ENCODE results near the gene MGAT5B.

MGAT5B gene

DNA sequence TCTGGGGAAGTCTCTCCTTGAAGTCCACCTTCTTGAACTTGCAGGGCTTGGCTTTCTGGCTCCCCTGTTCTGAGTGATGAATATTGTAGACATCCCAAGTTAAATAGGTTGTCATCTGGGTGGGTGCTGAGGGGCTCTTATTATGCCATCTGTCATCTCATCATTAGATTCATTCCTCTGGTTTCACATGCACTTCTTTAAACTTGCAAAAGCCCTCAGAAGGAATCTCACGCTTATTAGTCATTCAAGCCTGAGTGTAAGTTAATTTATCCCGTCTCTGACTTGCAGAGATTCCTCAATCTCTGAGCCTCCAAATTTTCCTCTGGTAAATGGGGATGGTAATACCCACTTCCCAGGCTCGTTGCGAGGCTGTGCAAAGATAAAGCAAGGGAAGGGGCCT is 5.7 kb downstream of the MGAT5B start:
- FAIRE-seq (no peak), DNase-seq (ENCODE audit: insufficient read length, low spot score) (no peak)

DNA sequence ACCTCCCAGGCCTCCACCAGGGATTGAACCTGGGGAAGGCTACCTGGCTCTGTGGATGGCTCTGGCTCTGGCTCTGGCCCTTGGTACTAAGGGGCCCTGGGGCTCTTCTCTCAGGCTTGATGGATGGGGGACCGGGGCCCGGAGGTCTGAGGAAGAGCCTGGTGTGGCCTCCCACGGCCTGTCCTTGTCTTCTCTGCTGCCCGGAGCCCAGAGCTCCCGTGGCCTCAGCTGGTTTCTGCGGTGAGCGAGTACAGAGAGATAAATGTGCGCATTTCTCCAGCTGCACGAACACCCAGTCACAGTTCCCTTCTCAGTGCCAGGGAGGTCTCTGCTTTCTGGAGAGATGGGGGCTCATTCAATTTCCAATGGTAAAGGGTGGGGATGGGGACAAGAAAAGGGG is 9.2 kb downstream of the MGAT5B start:
- no peak for DNase-seq (ENCODE audit: insufficient read length, low spot score)
- FAIRE-seq, result no peak

DNA sequence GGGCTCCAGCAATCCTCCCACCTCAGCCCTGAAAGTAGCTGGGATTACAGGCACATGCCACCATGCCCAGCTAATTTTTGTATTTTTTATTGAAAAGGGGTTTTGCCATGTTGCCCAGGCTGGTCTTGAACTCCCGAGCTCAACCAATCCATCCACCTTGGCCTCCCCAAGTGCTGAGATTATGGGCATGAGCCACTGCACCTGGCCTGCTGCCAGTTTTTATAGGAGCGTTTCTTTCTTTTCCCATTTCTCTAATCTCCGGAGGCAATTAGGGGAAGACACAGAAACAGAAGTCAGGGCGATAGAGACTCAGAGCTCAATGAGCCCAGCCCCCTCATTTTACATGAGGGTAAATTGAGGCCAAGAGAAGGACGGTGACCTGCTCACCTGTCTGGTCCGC is 10.4 kb downstream of the MGAT5B start:
- no peak for DNase-seq (ENCODE audit: insufficient read length, low spot score)
- no peak for FAIRE-seq

DNA sequence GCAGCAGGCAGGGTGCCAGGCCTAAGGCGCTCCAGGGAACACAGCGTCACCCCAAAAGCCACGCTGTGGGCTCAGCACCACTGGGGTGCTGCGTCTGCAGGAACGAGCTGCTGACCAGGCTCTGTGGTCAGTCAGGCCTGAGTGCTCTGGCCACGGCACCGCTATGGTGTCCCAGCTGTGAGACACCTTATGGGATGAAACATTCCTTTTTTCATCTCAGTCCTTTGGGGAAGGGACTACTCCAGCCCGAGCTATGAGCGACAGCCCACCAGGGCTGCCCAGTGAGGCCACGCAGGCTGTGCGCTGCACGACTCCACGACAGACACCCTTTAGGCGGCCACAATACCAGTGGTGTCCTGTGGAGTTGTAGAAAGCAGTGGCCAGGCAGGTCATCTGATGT is 11.1 kb downstream of the MGAT5B start:
- DNase-seq (ENCODE audit: insufficient read length, low spot score) (no peak), FAIRE-seq (peak; percentile 13)

DNA sequence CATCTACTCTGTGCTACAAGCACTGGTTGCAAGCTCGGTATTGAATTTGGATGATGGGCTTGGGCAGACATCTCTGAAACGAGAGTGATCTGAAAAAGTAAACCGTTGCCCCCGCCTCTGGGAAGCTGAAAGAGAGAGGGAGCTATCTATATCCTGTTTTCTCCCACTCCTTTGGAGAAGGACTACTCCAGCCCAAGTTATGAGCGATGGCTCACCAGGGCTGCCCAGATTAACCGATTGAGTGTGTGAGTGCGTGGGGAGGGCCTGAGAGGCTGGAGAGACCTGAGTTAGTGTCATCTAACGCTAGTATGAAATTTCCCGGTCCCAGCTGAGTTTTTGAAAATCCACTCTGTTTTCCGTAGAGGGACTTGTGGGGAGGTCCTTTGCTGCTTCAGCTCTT is 11.5 kb downstream of the MGAT5B start:
- FAIRE-seq (no peak), DNase-seq (ENCODE audit: insufficient read length, low spot score) (no peak)

DNA sequence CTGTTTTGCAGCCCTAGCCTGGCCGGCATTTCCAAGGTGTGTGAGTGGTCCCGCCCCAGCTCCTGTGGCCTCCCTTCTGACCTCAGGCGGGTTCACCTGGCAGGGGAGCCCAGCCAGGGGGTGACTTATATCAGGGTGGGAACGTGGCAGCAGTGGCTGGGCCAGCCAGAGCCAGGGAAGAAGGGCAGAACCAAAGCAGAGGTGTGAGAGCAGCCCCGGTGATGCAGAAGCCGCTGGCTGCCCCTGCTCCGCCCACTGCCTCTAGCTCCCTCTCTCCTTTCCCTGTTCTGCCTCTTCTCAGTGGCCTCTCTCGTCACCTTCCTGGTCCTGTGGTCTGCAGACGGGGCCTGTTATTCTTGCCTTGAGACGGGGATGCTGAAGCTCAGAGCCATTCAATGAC is 12.1 kb downstream of the MGAT5B start:
- FAIRE-seq, result no peak

DNA sequence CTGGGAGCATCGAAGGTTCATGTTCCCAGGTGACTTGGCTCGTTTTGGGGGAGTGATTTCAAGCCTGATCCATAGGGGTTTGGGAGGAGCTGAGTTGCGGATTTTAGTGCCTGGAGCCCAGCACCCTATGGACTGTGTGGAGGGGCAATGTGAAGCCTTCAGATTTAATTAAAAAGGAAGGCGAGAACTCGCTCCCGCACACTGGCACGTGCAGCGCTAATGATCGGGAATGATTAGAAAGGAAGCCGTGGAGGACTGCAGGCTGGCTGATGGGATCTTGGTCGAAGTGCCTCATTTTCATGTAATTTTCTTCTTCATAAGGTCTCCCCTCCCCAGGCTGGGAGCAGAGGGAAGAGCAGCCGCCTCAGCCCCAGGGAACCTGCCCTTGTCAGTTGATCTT is 12.8 kb downstream of the MGAT5B start:
- no peak for DNase-seq (ENCODE audit: insufficient read length, low spot score)
- no peak for FAIRE-seq

More for the DNA sequence above, 12.1 kb downstream of the MGAT5B start:
- DNase-seq (ENCODE audit: insufficient read length, low spot score), result no peak

DNA sequence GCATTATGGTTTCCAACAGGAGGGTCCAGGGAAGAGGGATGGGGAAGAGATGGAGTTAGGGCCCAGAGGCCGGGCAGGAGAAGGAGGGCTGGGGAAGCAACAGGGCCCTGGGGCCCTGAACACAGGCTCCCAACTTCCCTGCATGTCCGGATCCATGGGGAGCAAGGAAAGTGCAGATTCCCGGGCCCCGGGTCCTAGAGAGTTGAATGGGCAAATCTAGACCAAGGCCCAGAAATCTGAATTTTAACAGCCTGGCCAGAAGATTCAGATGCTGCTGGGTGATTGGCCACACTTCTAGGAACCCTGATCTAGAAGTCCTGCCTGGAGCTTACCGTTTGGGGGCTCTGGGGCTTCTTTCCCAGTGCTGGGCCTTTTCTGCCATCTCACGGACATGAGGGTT is 13.2 kb downstream of the MGAT5B start:
- no peak for FAIRE-seq
- no peak for DNase-seq (ENCODE audit: insufficient read length, low spot score)

DNA sequence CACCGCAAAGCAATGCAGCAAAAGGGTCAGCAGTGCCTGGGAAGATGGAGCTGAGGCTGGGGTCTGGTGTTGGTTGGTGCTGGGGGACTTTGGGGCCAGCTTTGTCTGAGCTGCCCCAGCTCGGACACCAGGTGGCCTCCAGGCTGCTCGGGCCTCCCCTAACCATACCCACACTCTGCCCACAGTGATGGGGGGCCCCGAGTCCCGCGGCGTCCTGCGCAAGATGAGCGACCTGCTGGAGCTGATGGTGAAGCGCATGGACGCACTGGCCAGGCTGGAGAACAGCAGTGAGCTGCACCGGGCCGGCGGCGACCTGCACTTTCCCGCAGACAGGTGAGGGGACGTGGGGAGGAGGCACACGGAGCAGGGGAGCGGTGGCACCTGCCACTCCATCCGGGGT is 13.8 kb downstream of the MGAT5B start:
- FAIRE-seq, result no peak
- no peak for DNase-seq (ENCODE audit: insufficient read length, low spot score)

DNA sequence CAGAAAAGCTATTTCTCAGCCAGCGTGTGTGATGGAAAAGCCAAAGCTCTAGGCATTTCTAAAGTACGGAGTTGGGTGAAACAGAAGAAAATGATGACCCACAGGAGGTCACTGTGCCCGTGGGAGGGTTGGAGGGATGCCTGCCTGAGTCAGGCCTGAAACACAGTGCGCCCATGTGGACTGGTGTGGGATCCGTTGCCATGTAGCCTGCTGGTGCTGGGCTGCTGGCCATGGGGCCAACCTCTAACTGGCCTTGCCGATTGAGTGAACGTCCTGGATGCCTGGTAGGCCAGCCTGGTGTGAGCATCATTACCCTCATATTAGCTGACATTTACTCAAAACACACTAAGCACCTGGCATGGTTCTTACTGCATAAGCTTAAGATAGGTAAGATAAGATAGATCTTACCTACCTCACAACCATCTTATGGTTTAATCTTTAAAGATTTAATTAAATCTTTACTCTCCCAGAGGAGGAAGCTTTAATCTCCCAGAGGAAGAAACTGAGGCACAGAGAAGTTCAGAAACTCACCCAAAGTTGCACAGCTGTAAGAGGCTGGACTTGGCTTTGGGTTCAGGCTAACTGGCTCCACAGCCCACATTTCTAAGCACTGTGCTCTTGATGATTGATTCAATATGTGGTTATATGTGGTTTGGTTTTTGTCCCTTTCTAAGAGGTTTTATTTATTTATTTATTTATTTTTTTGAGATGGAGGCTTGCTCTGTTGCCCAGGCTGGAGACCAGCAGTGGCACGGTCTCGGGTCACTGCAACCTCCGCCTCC is 15.7 kb downstream of the MGAT5B start:
- DNase-seq (ENCODE audit: insufficient read length, low spot score) (no peak), FAIRE-seq (peak; percentile 28)

DNA sequence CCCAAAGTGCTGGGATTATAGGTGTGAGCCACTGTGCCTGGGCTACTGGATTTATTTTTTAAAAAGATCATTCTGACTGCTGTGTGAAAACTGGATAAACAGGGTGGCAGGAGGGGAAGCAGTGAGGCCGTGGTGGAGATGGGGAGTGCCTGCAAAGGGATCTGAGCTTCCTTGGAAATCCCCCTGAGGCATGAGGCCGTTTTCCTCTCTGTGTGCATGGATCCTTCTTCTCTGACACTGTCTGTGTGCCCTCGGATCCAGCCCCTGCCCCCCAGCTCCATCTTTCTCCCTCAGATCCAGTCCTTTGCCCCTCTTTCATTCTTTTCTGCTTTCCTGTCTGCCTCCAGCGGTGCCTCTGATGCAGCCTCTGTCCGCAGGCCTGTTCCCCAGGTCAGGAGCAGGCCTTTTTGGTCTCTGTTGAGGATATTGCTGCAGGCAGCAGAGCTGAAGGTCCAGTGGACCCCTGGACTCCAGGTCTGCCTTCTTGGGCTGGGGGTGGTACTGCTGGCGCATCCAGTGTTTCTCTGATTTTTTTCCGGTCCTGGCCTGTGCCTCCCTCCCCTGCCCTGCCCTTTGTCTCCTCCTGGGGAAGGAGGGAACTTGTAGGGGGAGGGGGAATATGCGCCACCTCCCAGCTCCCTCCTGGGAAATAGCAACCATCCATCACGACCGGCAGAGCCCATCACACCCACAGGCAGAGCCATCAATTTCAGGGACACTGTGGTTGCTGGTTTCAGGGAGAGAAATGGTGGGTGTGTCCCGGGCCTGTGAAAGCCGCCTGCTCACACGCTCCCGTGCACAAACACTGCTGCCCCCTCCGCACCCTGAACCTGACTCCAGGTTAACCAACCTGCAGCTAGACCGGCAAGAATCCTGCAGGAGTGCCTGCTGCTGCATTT is 17.0 kb downstream of the MGAT5B start:
- DNase-seq (ENCODE audit: insufficient read length, low spot score) (no peak), FAIRE-seq (no peak)

DNA sequence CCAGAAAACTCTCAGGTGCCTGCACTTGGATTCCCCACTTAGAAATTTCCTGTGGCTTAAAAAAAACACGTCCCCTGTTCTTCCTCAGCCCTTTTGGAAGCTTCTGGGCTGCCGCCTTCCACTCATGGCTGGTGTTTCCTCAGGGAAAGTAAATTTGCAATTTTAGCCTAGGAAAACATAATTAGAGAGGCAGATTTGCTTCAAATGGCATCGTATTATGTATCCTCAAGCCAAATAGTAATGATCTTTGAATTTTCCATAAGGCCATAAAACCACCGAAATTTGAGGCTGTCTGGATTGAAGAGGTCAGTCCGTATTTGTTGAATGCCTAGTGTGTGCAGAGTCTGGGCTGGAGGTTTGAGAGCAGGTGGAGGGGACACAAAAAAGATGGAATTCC is 17.7 kb downstream of the MGAT5B start:
- no peak for DNase-seq (ENCODE audit: insufficient read length, low spot score)

DNA sequence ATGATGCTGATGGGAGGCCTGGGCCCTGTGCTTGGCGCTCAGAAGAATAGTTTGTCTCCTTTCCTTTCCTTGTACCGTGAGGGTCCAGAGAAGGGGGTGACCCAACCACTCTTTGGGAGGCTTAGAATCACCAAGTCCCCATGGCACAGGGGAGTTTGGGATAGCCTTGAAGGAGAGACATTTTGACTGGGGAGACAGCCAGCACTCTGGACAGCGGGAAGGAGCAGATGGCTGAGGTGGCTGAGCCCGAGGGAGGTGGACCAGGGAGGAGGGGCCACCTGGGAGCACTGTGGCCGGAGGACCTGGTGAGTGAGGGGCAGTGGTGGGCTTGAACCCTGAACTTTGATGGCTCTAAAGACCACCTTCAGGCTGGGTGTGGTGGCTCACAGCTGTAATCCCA is 18.2 kb downstream of the MGAT5B start:
- FAIRE-seq (no peak), DNase-seq (ENCODE audit: insufficient read length, low spot score) (no peak)

More for the DNA sequence above, 17.7 kb downstream of the MGAT5B start:
- no peak for FAIRE-seq

DNA sequence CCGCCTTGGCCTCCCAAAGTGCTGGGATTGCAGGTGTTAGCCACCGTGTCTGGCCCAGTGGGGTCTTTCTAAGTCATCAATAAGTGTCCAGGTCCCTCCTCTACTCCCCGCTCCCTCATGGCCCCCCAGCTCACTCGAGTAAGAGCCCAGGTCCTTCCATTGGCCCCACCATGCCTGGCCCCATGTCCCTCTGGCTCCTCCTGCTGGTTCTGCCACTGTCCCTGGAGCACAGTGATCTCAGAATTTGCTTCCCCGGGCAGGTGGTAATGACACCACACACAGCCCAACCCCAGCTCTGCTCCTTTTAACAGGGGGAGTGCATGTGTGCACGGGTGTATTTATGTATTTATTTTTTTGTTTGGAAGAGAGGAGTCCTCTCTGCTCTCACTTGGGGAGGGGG is 19.6 kb downstream of the MGAT5B start:
- FAIRE-seq (no peak), DNase-seq (ENCODE audit: insufficient read length, low spot score) (no peak)

DNA sequence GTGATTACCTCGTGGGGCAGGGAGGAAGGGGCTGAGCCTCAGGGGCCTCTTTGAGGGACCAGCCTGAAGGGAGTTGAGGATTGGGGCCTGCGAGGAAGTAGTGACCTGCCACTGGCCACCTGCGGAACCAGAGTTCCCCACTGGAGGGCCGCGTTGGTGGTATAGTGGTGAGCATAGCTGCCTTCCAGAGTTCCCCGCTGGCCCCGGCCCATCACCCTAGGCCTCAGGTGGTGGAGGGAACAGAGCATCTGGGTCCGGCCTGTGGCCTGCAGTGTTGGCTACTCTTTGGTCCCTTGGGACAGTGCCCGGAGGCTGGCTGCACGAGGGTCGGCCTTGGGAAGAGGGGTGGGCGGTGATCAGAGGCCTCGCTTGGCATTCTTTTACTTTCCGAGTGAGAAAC is 20.5 kb downstream of the MGAT5B start:
- FAIRE-seq (no peak), DNase-seq (ENCODE audit: insufficient read length, low spot score) (no peak)

DNA sequence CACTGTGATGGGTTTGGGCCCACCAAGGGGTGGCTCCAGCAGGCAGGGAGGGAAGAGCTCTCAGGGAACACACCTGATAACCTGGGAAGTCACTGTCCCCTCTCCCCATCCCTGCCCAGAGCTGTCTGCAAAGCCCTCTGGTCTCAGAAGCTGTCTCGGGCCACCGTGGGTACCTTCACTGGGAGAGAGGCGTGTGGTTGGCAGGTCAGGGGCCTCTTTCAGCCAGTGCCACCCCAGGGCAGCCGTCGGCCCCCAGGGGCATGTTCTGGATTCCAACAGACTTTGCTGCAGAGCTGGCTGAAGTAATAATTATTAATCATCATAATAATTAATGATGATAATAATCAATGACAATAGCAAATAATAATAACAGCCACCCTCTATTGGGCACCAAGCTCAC is 21.1 kb downstream of the MGAT5B start:
- FAIRE-seq (no peak), DNase-seq (ENCODE audit: insufficient read length, low spot score) (no peak)

DNA sequence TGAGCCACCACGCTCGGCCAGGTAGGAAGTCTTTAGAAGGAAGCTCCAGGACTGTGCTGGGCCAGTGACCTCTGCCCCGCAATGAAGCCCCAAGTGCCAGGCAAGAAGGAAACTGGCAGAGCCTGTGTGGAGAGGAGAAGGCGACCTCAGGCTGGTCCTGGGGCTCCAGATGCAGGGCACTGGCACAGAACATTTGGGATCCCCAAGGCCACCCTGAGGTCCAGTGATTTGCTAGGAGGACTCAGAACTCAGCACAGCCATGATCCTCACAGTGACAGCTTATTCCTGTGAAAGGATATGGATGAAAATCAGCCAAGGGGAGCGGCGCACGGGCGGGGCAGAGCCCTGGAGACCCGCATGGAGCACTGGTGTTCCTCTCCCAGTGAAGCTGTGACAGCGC is 24.1 kb downstream of the MGAT5B start:
- DNase-seq (ENCODE audit: insufficient read length, low spot score) (no peak), FAIRE-seq (no peak)

DNA sequence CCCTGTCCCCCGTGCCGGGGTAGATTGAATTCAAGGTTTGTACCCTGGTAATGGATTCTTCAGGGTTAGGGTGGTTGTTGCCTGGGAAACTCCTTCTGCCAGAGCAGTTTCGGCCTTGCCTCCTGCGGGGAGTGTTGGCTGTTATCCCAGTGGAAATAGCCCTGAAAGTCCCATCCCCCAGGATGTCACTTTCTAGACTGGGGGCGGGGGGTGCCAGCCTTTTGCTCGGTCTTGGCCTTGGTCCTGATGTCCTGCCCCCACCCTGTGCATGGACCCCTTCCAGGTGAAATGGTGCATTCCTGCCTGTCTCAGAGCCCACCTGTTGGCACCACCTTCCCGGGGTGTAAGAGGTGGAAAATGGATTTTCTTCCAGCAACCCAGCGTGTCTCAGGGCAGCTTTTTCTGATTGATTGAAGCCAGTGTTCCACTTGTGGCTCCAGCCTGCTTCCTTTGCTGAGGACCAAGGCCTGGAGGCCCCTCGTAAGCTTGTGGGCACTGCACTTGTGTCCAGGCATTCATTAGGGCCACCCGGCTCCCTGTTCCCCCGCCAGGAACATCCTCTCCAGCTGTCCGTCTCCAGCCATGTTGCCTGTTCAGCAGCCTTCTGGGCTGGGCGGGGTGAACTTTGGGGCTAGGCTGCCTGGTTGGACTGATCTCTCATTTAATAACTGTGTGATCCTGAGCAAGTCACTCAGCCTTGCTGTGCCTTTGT is 25.6 kb downstream of the MGAT5B start:
- no peak for FAIRE-seq
- DNase-seq (ENCODE audit: insufficient read length, low spot score), result no peak

DNA sequence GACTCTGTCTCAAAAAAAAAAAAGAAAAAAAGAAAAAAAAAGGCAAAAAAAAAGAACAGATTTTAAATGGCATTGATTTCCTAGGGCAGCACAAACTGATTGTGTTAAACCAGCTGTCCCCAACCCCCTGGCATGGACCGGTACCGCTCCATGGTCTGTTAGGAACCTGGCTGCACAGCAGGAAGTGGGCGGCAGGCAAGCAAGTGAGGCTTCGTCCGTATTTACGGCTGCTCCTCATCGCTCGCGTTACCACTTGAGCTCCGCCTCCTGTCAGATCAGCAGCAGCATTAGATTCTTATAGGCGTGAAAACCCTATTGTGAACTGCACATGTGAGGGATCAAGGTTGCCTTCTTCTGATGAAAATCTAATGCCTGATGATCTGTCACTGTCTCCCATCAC is 26.6 kb downstream of the MGAT5B start:
- DNase-seq (ENCODE audit: insufficient read length, low spot score), result no peak
- FAIRE-seq, result no peak

DNA sequence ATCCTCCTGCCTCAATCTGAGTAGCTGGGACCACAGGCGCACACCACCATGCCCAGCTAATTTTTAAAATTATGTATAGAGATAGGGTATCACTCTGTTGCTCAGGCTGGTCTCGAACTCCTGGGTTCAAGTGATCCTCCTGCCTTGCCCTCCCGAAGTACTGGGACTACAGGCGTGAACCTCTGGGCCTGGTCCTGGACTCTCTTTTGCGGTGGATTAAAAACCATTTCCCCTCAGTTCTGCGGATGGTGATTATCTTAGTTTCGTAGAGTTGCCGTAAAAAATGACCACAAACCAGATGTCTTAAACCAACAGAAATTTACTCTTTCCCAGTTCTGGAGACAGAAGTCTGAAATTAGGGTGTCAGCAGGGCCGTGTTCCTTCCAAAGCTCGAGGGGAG is 28.8 kb downstream of the MGAT5B start:
- FAIRE-seq (no peak), DNase-seq (ENCODE audit: insufficient read length, low spot score) (no peak)

DNA sequence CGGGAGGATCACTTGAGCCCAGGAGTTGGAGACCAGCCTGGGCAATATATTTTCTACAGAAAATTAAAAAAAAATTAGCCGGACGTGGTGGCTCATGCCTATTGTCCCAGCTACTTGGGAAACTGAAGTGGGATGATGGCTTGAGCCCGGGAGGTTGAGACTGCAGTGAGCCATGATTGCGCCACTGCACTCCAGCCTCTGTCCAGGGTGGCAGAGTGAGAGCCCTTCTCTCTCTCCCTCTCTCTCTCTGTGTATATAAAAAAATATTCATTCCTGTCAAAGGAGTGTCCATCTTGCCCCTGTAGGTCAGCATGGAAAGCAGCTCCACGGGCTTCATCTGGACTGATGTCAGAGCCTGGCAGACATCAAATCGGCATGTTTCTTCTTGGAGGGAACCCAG is 31.2 kb downstream of the MGAT5B start:
- DNase-seq (ENCODE audit: insufficient read length, low spot score), result no peak
- no peak for FAIRE-seq

All from HTR-8/SVneo (cell line).